ENCODE results near the gene SLC7A9. TPM values are rescaled to one million over a fixed set of nuclear protein-coding genes. Genes with fewer than 3 reads are reported as not detected.

The SLC7A9 gene
- total and polyA plus RNA-seq, 7 donors = 0.20 to 0.49 (median 0.36) TPM; not detected in 4

GRCh38 chr19:32810452-32810851, 59.1 kb downstream of the SLC7A9 start:
- no peak for DNase-seq
- 85 to 92% methylated on average over 9 of the region's 9 CpGs for WGBS, 2 donors

DNA sequence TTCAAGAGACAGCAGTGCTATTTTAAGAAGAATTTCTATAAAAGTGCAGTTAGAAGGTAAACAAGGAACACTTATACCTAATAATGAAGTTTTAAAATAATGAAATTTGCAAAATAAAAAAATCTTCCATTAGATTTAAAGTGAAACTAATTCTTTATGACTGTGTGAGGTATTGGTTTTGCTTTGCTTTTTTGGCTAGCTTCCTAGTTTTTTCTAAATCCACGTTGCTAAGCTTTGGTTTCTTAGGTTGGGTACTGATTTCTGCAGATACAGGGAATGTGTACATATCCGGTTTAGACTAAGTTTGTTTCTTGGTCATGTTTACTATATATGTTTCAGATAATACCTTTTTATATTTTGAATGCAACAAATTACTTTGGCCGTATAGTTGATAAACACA, 59.8 kb downstream of the SLC7A9 start:
- intact Hi-C loops (cut with DNase I) = no loop called here
- Histone ChIP-seq H3K27ac (no peak overlapping the region), H3K4me1 (no peaks in the 10 kb centered on the region), H3K9me3 (no peaks in the 10 kb centered on the region), H3K27me3 (no peaks in the 10 kb centered on the region), H3K4me3 (no peak overlapping the region), H3K36me3 (no peaks in the 10 kb centered on the region)
- DNase-seq = no peak
- WGBS, 2 donors = 33 to 50% methylated on average over 3 of the region's 3 CpGs
- TF ChIP-seq POLR2A (IDR thresholded peaks at IDR 0.05) (no peak), POLR2AphosphoS5 (IDR thresholded peaks at IDR 0.05) (no peak)
- TF ChIP-seq, protein P1, sequence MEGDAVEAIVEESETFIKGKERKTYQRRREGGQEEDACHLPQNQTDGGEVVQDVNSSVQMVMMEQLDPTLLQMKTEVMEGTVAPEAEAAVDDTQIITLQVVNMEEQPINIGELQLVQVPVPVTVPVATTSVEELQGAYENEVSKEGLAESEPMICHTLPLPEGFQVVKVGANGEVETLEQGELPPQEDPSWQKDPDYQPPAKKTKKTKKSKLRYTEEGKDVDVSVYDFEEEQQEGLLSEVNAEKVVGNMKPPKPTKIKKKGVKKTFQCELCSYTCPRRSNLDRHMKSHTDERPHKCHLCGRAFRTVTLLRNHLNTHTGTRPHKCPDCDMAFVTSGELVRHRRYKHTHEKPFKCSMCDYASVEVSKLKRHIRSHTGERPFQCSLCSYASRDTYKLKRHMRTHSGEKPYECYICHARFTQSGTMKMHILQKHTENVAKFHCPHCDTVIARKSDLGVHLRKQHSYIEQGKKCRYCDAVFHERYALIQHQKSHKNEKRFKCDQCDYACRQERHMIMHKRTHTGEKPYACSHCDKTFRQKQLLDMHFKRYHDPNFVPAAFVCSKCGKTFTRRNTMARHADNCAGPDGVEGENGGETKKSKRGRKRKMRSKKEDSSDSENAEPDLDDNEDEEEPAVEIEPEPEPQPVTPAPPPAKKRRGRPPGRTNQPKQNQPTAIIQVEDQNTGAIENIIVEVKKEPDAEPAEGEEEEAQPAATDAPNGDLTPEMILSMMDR (IDR thresholded peaks at IDR 0.05) = no peak

More at GRCh38 chr19:32810452-32810851, 59.1 kb downstream of the SLC7A9 start:
- no peak overlapping the region for H3K27ac ChIP-seq
- no peaks in the 10 kb centered on the region for H3K36me3 ChIP-seq
- no peak overlapping the region for H3K4me3 ChIP-seq
- H3K27me3 ChIP-seq = no peaks in the 10 kb centered on the region
- no peaks in the 10 kb centered on the region for H3K9me3 ChIP-seq
- TF ChIP-seq EP300 (IDR thresholded peaks at IDR 0.05) (no peak), POLR2A (IDR thresholded peaks at IDR 0.05) (no peak), POLR2AphosphoS5 (IDR thresholded peaks at IDR 0.05) (no peak)
- TF ChIP-seq, protein P1 (IDR thresholded peaks at IDR 0.05) = no peak
- H3K4me1 ChIP-seq = no peaks in the 10 kb centered on the region
- intact Hi-C loops (cut with DNase I) = no loop called here

DNA sequence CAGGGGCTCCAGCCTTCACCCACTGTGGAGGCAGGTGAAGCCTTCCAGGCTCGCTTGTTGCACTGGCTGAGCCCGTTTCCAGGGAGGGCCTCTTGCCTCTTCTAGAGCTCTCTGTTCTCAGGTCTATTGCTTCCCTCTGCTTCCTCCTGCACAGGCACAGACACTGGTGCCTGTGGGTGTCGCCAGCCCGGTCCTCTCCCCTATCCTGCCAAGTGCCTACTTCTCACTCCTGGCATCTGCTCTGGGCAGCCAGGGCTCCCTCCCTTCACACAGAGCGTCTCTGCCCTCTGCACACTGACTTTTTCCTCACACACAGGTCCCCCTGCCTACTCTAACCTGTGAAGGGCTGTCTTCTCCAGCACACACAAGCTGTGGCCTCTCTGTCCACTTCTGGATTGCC, 60.3 kb downstream of the SLC7A9 start:
- no peak overlapping the region for H3K4me3 ChIP-seq
- no peaks in the 10 kb centered on the region for H3K27me3 ChIP-seq
- whole genome bisulfite sequencing, 2 donors = 18 to 50% methylated on average over 5 of the region's 5 CpGs
- intact Hi-C loops (cut with DNase I) = no loop called here
- H3K4me1 ChIP-seq = no peaks in the 10 kb centered on the region
- no peaks in the 10 kb centered on the region for H3K36me3 ChIP-seq
- H3K9me3 ChIP-seq = no peaks in the 10 kb centered on the region
- TF ChIP-seq, protein P1 (IDR thresholded peaks at IDR 0.05) = no peak
- TF ChIP-seq EP300 (IDR thresholded peaks at IDR 0.05) (no peak), POLR2AphosphoS5 (IDR thresholded peaks at IDR 0.05) (no peak), POLR2A (IDR thresholded peaks at IDR 0.05) (no peak)
- DNase-seq = no peak
- no peak overlapping the region for H3K27ac ChIP-seq

GRCh38 chr19:32808236-32808635, 61.3 kb downstream of the SLC7A9 start:
- WGBS, 2 donors = 85 to 89% methylated on average over 4 of the region's 4 CpGs
- Histone ChIP-seq H3K27me3 (no peaks in the 10 kb centered on the region), H3K4me3 (no peak overlapping the region), H3K36me3 (no peaks in the 10 kb centered on the region), H3K9me3 (no peaks in the 10 kb centered on the region), H3K4me1 (no peaks in the 10 kb centered on the region), H3K27ac (no peak overlapping the region)
- DNase-seq = no peak
- intact Hi-C loops (cut with DNase I) = no loop called here
- TF ChIP-seq EP300 (IDR thresholded peaks at IDR 0.05) = no peak
- TF ChIP-seq, protein P1 (IDR thresholded peaks at IDR 0.05) = no peak
- no peak for TF ChIP-seq POLR2A (IDR thresholded peaks at IDR 0.05)
- TF ChIP-seq POLR2AphosphoS5 (IDR thresholded peaks at IDR 0.05) = no peak

GRCh38 chr19:32802840-32803239, 66.7 kb downstream of the SLC7A9 start:
- Histone ChIP-seq H3K4me3 (no peak overlapping the region), H3K27ac (no peak overlapping the region), H3K9me3 (no peaks in the 10 kb centered on the region), H3K36me3 (no peaks in the 10 kb centered on the region), H3K27me3 (no peaks in the 10 kb centered on the region), H3K4me1 (no peaks in the 10 kb centered on the region)
- intact Hi-C loops (cut with DNase I) = no loop called here
- TF ChIP-seq POLR2AphosphoS5 (IDR thresholded peaks at IDR 0.05) = no peak
- no peak for TF ChIP-seq POLR2A (IDR thresholded peaks at IDR 0.05)
- no peak for TF ChIP-seq EP300 (IDR thresholded peaks at IDR 0.05)
- TF ChIP-seq, protein P1 (IDR thresholded peaks at IDR 0.05) = no peak
- WGBS, 2 donors = 92 to 96% methylated on average over 12 of the region's 12 CpGs
- no peak for DNase-seq

All from sigmoid colon (tissue), 7 donors.